Small intestine (tissue), 7 donors: ENCODE results near the gene PIK3CG. TPM values are rescaled to one million over a fixed set of nuclear protein-coding genes. Genes with fewer than 3 reads are reported as not detected.
"Not testable (repeated sequence)": the region's sequence is repeated elsewhere in the genome, so short reads cannot be mapped to it uniquely, and the experiment has no call there.

Experiments used
- DNase-seq, 2 donors: peaks; one replicate each; pipeline versions ENCODE4 v3.0.0 to v3.0.0-alpha.2; 2013
- FAIRE-seq: peaks from 2 replicates; lab custom pipeline; 2012; peaks lifted over from hg19 to GRCh38; lab: Jason Lieb, UNC
- H3K27ac ChIP-seq, 3 donors: one replicate each; pipeline ENCODE4 v1.5.1; 2013; ENCODE audit warnings: low read length in 2 of 3, mild to moderate bottlenecking in 2 of 3, control low read depth in 1 of 3, inconsistent platforms in 1 of 3, low read depth in 1 of 3, moderate library complexity in 1 of 3
- H3K27me3 ChIP-seq, 3 donors: one replicate each; pipeline ENCODE4 v1.6.1; 2013; ENCODE audit warnings: low read length in 3 of 3, inconsistent platforms in 1 of 3; ENCODE audit not compliant: control insufficient read depth in 3 of 3, insufficient read depth in 3 of 3
- H3K36me3 ChIP-seq, 3 donors: one replicate each; pipeline ENCODE4 v1.6.1; 2013; ENCODE audit warnings: low read length in 3 of 3, inconsistent platforms in 1 of 3, low read depth in 1 of 3, mild to moderate bottlenecking in 1 of 3, moderate library complexity in 1 of 3; ENCODE audit not compliant: control insufficient read depth in 3 of 3, insufficient read depth in 2 of 3
- H3K4me1 ChIP-seq, 3 donors: one replicate each; pipeline ENCODE4 v1.6.1; 2013; ENCODE audit warnings: low read length in 2 of 3, inconsistent platforms in 1 of 3, low read depth in 1 of 3, mild to moderate bottlenecking in 1 of 3, moderate library complexity in 1 of 3; ENCODE audit not compliant: control insufficient read depth in 3 of 3, insufficient read depth in 2 of 3
- H3K4me3 ChIP-seq, 3 donors: one replicate each; pipeline ENCODE4 v1.5.1; 2013; ENCODE audit warnings: low read length in 3 of 3, control low read depth in 1 of 3, inconsistent platforms in 1 of 3, low read depth in 1 of 3, mild to moderate bottlenecking in 1 of 3, moderate library complexity in 1 of 3
- H3K9me3 ChIP-seq, 2 donors: one replicate each; pipeline ENCODE4 v1.6.1; 2013; ENCODE audit warnings: low read depth in 1 of 2, low read length in 1 of 2; ENCODE audit not compliant: control insufficient read depth in 2 of 2, insufficient read depth in 1 of 2
- WGBS, 3 donors: extraction: QIAGEN DNeasy Blood & Tissue Kit; methylation state at CpG; one replicate each; pipeline ENCODE4 v1.1.7; 2013; 5-methylcytosine and 5-hydroxymethylcytosine counted together
- polyA plus RNA-seq, 4 donors: library from polyadenylated mRNA; stranded (reverse) in 3 of 4; unstranded in 1 of 4; fragments of 200-250 nt in 3 of 4; fragments of 120-200 nt in 1 of 4; gene quantifications; one replicate each; pipeline versions ENCODE4 v1.2.1 to v1.2.3, GENCODE V29; 2013
- donor health status: healthy with polysubstance abuse.
- donor health status: control.
- donor health status: control.
- donor health status: Bipolar disorder and iron deficiency.
- donor health status: healthy.

Gene PIK3CG
- polyA plus RNA-seq, 4 donors = 1.1 to 2.3 (median 1.1) TPM

DNA sequence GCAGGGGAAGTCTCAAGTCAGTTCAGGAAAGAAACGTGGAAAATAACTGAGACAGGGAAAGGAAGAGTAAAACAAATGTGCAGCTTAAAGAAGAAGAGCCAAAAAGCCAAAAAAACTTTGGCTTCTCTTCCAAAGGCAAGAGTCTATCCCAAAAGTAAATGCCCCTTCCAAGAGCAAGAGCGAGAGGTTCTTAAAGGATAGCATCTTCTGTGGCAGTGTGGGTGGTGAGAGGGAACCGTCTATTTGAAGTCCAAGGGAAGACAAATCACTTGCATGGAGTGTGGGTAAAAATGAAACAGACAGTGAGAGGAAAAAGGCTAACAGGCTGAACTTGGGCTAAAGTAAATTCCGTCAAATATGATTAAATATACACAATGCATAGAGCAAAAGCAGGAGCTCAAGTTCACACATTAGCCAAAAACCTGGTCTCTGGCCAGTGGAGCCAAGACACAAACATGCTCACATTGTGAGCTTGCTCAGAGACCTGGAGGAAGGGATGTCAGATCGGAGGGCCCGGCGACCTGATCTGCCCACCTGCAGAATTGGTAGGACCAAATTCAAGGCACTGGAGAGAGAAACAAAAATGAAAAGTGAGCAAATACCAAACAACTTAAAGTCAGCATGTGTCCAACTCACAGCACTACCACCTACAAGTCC lies 87.0 kb downstream of the PIK3CG start:
- no peaks in the 10 kb centered on the region for H3K36me3 ChIP-seq
- peaks cover 0 to 17% (median 0%) of the 10 kb centered on the region in 3 donors for H3K27me3 ChIP-seq
- FAIRE-seq (no peak), DNase-seq (no peak)
- no peak overlapping the region for H3K4me3 ChIP-seq
- H3K27ac ChIP-seq = no peak overlapping the region
- H3K4me1 ChIP-seq = no peaks in the 10 kb centered on the region
- WGBS, 3 donors = 68 to 78% (median 68%) methylated on average over 7 of the region's 7 CpGs
- no peaks in the 10 kb centered on the region for H3K9me3 ChIP-seq

DNA sequence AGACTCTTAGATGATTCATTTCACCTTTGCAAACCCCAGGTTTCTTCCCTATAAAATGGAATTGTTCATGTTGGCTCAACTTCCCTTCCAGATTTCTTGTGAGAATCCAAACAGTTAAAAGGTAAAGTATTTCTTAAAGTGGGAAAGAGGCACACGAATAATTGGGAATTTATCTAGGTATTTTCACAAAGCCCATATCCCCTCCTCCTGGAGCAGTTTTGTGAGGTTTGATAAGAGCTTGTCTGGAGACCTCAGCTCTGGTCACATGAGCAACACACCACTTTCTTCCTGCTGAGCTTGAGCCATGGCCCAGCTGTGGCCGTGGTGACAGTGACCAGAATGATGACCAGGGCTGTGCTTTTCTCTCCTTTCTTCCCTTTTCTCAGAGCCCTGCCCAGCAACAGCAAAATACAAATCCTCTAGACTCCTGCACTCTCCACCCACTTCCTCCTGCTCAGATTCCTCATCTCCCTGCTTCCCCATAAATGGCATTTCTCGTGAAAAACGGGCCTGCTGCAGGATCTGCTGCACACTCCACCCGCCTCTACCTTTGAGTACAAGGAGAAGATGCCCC lies 87.7 kb downstream of the PIK3CG start:
- H3K4me1 ChIP-seq = no peaks in the 10 kb centered on the region
- peaks cover 0 to 17% (median 0%) of the 10 kb centered on the region in 3 donors for H3K27me3 ChIP-seq
- H3K27ac ChIP-seq = peak overlapping the region in 1 of 3 donors; percentile 17
- H3K4me3 ChIP-seq = no peak overlapping the region
- no peak for FAIRE-seq
- no peaks in the 10 kb centered on the region for H3K9me3 ChIP-seq
- 31 to 41% (median 32%) methylated on average over 5 of the region's 5 CpGs for WGBS, 3 donors
- H3K36me3 ChIP-seq = no peaks in the 10 kb centered on the region
- peak in 1 of 2 donors; percentile 3 for DNase-seq

DNA sequence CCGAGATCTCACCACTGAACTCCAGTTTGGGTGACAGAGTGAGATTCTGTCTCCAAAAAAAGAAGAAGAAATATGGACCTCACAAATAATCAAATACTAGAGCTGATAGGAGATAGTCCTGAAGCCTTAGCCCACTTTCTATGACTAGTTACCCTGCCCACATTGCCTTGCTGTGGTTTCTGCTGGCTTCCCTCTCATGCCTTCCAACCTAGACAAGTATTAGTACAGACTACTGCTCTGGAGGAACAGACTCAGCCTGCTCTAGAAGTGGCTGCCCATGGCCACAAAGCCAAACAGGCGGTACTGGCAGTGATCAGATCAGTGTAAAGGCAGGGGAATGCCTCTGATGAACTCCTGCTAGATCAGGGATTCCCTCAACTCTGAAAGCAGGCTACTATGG lies 89.8 kb downstream of the PIK3CG start:
- Histone ChIP-seq H3K27ac (no peak overlapping the region), H3K4me3 (no peak overlapping the region), H3K4me1 (no peaks in the 10 kb centered on the region), H3K27me3 (peaks cover 0 to 11% (median 0%) of the 10 kb centered on the region in 3 donors), H3K36me3 (no peaks in the 10 kb centered on the region), H3K9me3 (no peaks in the 10 kb centered on the region)
- 90 to 96% (median 91%) methylated on average over 2 of the region's 2 CpGs for WGBS, 3 donors
- DNase-seq (no peak), FAIRE-seq (no peak)

DNA sequence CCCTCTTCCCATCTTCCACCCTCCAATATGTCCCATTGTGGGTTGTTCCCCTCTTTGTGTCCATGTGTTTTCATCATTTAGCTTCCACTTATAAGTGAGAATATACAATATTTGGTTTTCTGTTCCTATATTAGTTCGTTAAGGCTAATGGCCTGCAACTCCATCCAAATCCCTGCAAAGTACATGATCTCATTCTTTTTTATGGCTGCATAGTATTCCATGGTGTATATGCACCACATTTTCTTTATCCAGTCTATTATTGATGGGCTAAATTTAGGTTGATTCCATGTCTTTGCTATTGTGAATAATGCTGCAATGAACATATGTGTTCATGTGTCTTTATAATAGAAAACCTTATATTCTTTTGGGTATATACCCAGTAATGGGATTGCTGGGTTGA lies 90.8 kb downstream of the PIK3CG start:
- DNase-seq, FAIRE-seq, H3K9me3 ChIP-seq, H3K27ac ChIP-seq, H3K36me3 ChIP-seq, H3K4me3 ChIP-seq, H3K27me3 ChIP-seq, H3K4me1 ChIP-seq: not testable (repeated sequence)
- 54 to 83% (median 75%) methylated on average over 1 of the region's 1 CpG for WGBS, 3 donors

Other genes with a start within 250 kb of the PIK3CG start
- 10 to 100 TPM in 2 of 4 donors, 1 to 10 TPM in 2; 5.1 to 15.0 (median 12.2) TPM for gene CCDC71L, start 204.1 kb upstream of the PIK3CG start, polyA plus RNA-seq
- 10 to 100 TPM in 1 of 4 donors, 1 to 10 TPM in 2, under 1 TPM in 1; 0.89 to 12.9 (median 7.2) TPM for gene PRKAR2B, start 179.4 kb downstream of the PIK3CG start, polyA plus RNA-seq